Activated CD8-positive, alpha-beta memory T cell treated with anti-CD3 and anti-CD28 coated beads for 1 hour (primary cell): Measurements from ENCODE around the gene PIK3R3.
"Not testable (repeated sequence)": the region's sequence is repeated elsewhere in the genome, so short reads cannot be mapped to it uniquely, and the experiment has no call there.

Experiments used
- DNase-seq, 2 donors: peaks; one replicate each; pipeline ENCODE4 v3.0.0-alpha.2; 2020; ENCODE audit warnings: low read depth in 1 of 2; ENCODE audit errors: extremely low read depth in 1 of 2

Gene PIK3R3

GRCh38 chr1:46113948-46114347 lies 18.5 kb downstream of the PIK3R3 start:
- no peak for DNase-seq

- DNase-seq, result no peak
Measured at GRCh38 chr1:46112108-46112507, 20.3 kb downstream of the PIK3R3 start.

GRCh38 chr1:46110521-46110920 lies 21.9 kb downstream of the PIK3R3 start:
- DNase-seq, result no peak

GRCh38 chr1:46102769-46103476 lies 29.5 kb downstream of the PIK3R3 start:
- DNase-seq, result no peak

- DNase-seq, result no peak
Measured at GRCh38 chr1:46099215-46099614, 33.2 kb downstream of the PIK3R3 start.

GRCh38 chr1:46098027-46098712 lies 34.3 kb downstream of the PIK3R3 start:
- no peak for DNase-seq

- no peak for DNase-seq
Measured at GRCh38 chr1:46097149-46097472, 35.3 kb downstream of the PIK3R3 start.

GRCh38 chr1:46096269-46097148 lies 35.9 kb downstream of the PIK3R3 start:
- no peak for DNase-seq

- DNase-seq, result not testable (repeated sequence)
Measured at GRCh38 chr1:46095110-46095509, 37.3 kb downstream of the PIK3R3 start.

- no peak for DNase-seq
Measured at GRCh38 chr1:46094471-46095005, 37.9 kb downstream of the PIK3R3 start.

GRCh38 chr1:46093832-46094231 lies 38.6 kb downstream of the PIK3R3 start:
- not testable (repeated sequence) for DNase-seq

- DNase-seq, result no peak
Measured at GRCh38 chr1:46087891-46088290, 44.5 kb downstream of the PIK3R3 start.

GRCh38 chr1:46086576-46086975 lies 45.9 kb downstream of the PIK3R3 start:
- DNase-seq, result no peak

GRCh38 chr1:46084553-46085451 lies 47.6 kb downstream of the PIK3R3 start:
- no peak for DNase-seq

GRCh38 chr1:46083579-46083978 lies 48.9 kb downstream of the PIK3R3 start:
- no peak for DNase-seq

- no peak for DNase-seq
Measured at GRCh38 chr1:46081619-46082018, 50.8 kb downstream of the PIK3R3 start.

- no peak for DNase-seq
Measured at GRCh38 chr1:46081206-46081605, 51.2 kb downstream of the PIK3R3 start.

GRCh38 chr1:46080257-46080656 lies 52.2 kb downstream of the PIK3R3 start:
- no peak for DNase-seq

GRCh38 chr1:46077644-46078043 lies 54.8 kb downstream of the PIK3R3 start:
- DNase-seq, result no peak

- no peak for DNase-seq
Measured at GRCh38 chr1:46076343-46076742, 56.1 kb downstream of the PIK3R3 start.
